LNCaP clone FGC (cell line): ENCODE data around the gene COPZ1.
"Not testable (repeated sequence)": the region's sequence is repeated elsewhere in the genome, so short reads cannot be mapped to it uniquely, and the experiment has no call there.

Source experiments
- DNase-seq: peaks from one replicate; pipeline ENCODE4 v3.0.0-alpha.2; 2011; ENCODE audit warnings: low read depth
- H3K4me3 ChIP-seq: 2 replicates; pipeline ENCODE4 v1.5.1; 2011; ENCODE audit warnings: mild to moderate bottlenecking, low read depth, low read length, control low read depth
- TF ChIP-seq, protein P1 (sequence below): IDR thresholded peaks from 2 replicates; pipeline ENCODE4 v1.5.1; 2012; ENCODE audit warnings: mild to moderate bottlenecking; ENCODE audit not compliant: control insufficient read depth, insufficient read depth; ENCODE audit errors: extremely low read depth

Gene COPZ1

DNA sequence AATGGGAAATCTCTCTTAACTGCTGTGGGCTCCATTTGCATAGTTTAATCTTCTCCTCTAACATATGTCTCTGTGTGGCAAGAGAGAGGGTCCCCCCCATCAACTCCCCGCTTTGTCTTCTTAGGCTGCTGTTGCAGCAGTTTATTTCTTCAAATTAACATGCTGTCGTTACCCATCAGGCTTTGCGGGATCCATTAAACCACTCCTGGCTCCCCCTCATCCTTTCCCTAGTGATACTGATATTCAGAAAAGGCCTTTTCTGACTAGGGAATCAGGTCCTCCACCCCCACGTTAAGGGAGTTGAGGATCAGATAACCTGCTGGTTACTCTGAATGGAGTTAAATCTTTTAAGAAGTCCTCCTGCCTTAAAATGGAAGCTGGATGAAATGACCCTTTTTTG is 24.1 kb downstream of the COPZ1 start:
- TF ChIP-seq, protein P1, sequence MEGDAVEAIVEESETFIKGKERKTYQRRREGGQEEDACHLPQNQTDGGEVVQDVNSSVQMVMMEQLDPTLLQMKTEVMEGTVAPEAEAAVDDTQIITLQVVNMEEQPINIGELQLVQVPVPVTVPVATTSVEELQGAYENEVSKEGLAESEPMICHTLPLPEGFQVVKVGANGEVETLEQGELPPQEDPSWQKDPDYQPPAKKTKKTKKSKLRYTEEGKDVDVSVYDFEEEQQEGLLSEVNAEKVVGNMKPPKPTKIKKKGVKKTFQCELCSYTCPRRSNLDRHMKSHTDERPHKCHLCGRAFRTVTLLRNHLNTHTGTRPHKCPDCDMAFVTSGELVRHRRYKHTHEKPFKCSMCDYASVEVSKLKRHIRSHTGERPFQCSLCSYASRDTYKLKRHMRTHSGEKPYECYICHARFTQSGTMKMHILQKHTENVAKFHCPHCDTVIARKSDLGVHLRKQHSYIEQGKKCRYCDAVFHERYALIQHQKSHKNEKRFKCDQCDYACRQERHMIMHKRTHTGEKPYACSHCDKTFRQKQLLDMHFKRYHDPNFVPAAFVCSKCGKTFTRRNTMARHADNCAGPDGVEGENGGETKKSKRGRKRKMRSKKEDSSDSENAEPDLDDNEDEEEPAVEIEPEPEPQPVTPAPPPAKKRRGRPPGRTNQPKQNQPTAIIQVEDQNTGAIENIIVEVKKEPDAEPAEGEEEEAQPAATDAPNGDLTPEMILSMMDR = no peak

DNA sequence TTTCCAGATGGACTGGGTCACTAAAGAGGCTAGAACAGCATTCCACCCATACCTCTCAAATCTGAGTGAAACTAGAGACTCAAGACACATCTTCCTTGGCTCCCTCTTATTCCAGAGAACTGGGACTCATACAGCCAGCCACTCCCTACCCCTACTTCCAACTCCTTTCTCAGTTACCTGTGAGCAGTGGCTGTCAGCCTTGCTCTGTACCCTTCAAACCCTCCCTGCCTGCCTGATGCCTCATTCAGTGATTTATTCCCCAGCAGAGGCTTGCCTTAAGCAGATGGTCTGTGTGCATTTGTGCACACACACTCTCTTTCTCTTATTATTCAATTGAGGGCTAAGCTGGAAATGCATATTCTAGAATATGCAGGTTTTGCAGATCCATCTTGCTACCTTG is 24.7 kb downstream of the COPZ1 start:
- no peak for DNase-seq
- TF ChIP-seq, protein P1 = no peak
- H3K4me3 ChIP-seq = no peak overlapping the region

More for the DNA sequence above, 24.1 kb downstream of the COPZ1 start:
- DNase-seq = no peak
- no peak overlapping the region for H3K4me3 ChIP-seq

DNA sequence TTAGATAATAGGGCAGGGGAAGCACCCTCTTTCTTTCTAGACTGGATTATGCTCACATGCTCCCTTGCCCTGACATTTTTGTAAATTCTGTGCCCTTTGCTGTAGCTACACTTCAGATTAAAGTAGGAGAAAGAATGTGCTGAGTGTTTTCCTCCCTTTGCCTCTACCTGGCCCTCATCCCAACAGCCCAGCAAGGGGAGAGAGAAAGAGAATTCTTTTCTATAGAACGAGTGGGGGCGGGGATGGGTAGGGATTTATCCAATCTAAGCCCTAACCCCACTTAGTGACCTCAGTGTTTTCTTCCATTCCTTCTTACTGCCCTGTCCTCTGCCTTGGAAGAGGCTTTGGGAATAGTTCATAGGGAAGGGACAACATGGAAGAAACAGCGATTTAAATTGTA is 25.8 kb downstream of the COPZ1 start:
- H3K4me3 ChIP-seq = no peak overlapping the region
- DNase-seq = no peak
- TF ChIP-seq, protein P1 = no peak

DNA sequence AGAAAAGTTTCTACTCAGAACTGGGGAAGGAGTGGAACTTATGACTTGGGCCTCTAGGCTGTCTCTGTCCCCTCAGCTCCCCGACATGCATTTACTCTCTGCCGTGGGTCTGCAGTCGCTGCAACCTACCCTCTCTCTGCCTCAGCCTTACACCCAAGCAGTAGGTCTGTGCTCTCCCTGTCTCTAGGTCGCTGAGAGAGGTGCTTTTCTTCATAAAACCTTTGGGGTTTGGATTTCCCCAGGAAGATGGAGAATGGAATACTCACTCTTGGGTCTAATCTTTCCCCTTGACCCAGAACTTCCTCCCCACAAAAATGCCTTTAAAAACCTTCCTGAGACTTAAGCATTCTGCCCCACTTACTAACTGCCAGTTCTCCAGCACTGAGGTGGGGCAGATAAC is 26.4 kb downstream of the COPZ1 start:
- no peak for DNase-seq
- TF ChIP-seq, protein P1 = no peak
- H3K4me3 ChIP-seq = no peak overlapping the region

DNA sequence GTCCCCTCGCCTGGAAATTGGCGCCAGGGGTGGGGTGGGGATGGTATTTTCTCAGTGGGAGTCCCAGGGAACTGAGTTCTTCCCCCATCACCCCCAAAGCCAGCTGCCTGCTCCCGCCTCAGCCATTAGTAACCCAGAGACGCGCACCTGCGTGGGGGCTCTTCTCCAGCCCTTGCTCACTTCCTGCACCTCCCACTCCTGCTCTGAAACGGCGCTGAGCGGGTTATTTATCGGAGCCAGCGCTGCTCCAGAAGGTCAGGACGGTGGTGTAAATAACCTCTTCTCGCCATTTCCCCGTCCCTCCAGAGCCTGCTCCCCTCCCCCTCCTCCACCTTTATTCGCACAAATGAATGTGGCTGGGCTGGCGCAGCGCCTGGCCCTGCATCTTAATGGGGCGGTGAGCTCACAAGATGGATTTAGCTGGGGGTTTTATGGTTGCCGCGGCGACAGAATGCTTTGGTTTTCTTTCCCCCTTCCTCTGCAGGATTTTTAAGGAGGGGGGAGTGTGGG is 27.1 kb downstream of the COPZ1 start:
- no peak overlapping the region for H3K4me3 ChIP-seq
- TF ChIP-seq, protein P1 = no peak
- DNase-seq = no peak

DNA sequence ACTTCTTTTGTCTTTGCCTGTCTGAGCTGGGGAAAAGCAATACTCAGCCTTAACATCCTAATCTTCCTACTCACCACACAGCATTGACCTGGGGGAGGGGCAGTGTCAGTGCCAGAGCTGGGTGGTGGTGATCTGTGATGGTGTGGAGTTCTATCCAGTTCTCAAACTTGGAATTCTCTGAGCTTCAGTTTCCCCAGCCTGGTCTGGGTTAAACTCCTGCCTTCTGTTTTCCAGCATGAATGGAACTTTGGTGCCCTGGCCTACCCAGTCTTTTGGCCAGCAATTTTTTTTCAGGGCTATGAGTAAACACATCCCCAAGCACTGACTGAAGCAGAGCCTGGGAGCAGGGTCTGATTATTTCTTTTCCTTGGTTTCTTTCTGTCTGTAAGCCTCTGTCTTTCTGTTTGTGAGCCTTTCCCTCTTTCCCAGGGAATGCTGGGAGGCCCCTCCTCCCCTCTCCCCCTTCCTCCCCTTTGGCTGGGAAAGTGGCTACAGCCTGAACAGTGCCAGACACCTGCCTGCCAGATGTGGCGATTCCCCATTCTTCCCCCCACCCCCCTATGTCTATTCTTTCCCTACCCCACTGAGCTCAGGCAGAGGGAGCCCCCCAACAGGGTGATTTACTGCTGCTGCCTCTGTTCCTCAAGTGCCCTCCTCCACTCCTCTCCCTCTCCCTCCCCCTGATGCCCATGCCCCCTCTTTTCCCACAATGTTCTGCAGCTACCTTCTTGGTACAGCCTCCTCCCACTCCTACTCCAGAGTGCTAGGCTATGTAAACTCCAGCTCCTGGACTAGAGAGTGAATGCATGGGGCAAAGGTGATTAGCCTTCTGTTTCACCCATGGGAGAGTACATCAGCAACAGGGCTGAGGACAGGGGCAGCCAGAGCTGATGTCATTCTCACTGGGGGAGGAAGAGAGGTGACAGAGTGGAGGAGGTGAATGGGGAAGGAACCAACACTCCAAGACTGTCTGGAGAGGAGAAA is 28.3 kb downstream of the COPZ1 start:
- TF ChIP-seq, protein P1 = no peak
- DNase-seq = no peak
- H3K4me3 ChIP-seq = no peak overlapping the region

DNA sequence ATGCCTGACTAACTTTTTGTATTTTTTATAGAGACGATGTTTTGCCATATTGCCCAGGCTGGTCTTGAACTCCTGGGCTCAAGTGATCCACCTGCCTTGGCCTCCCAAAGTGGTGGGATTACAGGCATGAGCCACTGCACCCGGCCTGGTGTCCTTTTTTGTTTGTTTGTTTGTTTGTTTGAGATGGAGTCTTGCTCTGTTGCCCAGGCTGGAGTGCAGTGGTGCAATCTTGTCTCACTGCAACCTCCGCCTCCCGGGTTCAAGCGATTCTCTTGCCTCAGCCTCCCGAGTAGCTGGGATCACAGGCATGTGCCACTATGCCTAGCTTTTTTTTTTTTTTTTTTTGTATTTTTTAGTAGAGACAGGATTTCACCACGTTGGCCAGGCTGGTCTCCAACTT is 29.3 kb downstream of the COPZ1 start:
- DNase-seq, H3K4me3 ChIP-seq: not testable (repeated sequence)
